Ovary (tissue), 3 donors: ENCODE results near the gene DNAH8.

ENCODE experiments used
- EP300 ChIP-seq: sonication (generic); formaldehyde crosslinking; IDR thresholded peaks from one replicate; pipeline ENCODE4 v1.6.1; 2017; ENCODE audit warnings: antibody characterized with exemption
- POLR2A ChIP-seq: fragments of 450-650 bp; IDR thresholded peaks from one replicate; pipeline ENCODE4 v1.6.1; 2017; ENCODE audit warnings: antibody characterized with exemption, mild to moderate bottlenecking, moderate library complexity
- TF ChIP-seq, protein P1 (sequence below), 3 donors: fragments of 450-650 bp in 2 of 3; fragments of 200-600 bp in 1 of 3; IDR thresholded peaks; one replicate each; pipeline versions ENCODE4 v1.5.1 to v1.8.0; 2016 to 2022; ENCODE audit warnings: antibody characterized with exemption in 3 of 3, mild to moderate bottlenecking in 1 of 3
- donor health status: DM: no; HTN: no; CAD: no.

DNA sequence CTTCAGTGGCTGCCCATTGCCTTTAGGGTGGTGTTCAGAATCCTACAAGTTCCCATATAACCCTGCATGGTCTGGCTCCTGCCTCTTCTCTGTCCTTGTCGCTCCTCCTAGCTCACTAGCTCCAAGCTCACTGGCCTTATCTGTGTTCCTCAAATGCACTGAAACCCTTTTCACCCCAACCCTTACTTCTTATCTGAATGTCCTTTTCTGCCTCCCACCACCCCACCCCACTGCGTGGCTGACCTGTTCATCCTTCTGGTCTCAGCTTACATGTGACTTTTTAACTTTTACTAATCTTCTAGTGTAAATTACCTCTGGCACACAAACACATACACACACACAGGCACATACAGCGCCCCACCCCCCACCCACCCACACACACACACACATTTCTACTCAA lies 292.5 kb downstream of the DNAH8 start:
- TF ChIP-seq, protein P1, sequence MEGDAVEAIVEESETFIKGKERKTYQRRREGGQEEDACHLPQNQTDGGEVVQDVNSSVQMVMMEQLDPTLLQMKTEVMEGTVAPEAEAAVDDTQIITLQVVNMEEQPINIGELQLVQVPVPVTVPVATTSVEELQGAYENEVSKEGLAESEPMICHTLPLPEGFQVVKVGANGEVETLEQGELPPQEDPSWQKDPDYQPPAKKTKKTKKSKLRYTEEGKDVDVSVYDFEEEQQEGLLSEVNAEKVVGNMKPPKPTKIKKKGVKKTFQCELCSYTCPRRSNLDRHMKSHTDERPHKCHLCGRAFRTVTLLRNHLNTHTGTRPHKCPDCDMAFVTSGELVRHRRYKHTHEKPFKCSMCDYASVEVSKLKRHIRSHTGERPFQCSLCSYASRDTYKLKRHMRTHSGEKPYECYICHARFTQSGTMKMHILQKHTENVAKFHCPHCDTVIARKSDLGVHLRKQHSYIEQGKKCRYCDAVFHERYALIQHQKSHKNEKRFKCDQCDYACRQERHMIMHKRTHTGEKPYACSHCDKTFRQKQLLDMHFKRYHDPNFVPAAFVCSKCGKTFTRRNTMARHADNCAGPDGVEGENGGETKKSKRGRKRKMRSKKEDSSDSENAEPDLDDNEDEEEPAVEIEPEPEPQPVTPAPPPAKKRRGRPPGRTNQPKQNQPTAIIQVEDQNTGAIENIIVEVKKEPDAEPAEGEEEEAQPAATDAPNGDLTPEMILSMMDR (IDR thresholded peaks at IDR 0.05), result no peak
- TF ChIP-seq POLR2A, result no peak
- no peak for TF ChIP-seq EP300
